Measurements from ENCODE around the gene KIF3B.

DNA sequence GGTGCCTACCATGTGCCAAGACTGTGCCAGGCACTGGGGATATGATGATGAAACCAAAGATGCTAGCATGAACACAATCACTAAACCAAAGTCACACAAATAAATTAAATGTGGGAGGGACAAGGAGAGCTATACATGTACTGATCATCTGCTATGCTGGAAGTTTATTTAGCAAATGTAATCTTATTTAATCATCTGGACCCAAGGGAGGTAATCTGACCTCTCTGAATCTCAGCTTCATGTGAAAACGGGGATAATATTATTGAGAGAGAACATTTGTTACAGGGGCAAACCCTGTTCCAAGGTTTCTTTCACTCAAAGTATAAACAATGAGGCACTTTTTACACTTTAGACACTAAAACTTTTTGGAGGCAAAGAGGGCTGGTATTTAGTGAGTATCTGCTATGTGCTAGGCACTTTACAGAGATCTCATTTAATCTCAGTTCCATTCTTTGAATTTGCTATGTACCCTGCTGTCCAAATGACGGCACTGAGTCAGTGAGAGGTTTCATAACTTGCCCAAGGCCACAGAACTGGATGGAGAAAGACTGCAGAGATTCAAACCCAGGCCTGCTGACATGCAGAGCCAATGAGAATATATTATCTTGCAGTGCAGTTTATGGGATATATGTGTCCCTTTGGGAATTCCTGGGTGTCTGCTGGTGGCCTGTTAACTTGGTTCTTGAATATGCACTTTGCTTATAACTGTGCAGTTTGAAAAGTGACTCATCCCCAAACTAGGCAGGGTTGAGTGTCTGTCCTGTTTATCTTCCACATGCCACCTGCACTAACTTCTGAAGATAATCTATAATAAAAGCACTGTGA lies 77.4 kb downstream of the KIF3B start:
- TF ChIP-seq POLR2A (IDR thresholded peaks at IDR 0.05; ENCODE audit: low read length) (no peak), GATA1 (IDR thresholded peaks at IDR 0.05; ENCODE audit: low read depth, low read length) (no peak)
